Prostate gland (tissue), 2 donors: ENCODE data around the gene CCDC170.

Experiments used
- POLR2A ChIP-seq: fragments of 450-650 bp; IDR thresholded peaks from one replicate; pipeline ENCODE4 v1.6.1; 2016; ENCODE audit warnings: antibody characterized with exemption, mild to moderate bottlenecking
- POLR2AphosphoS5 ChIP-seq: sonication (generic); formaldehyde crosslinking; IDR thresholded peaks from one replicate; pipeline ENCODE4 v1.6.1; 2017; ENCODE audit warnings: antibody characterized with exemption
- TF ChIP-seq, protein P1 (sequence below), 4 experiments: fragments of 200-600 bp in 2 of 4; fragments of 450-650 bp in 2 of 4; sonication (generic) in 2 of 4; IDR thresholded peaks; 1 replicate in 3 of 4; 2 replicates in 1 of 4; pipeline ENCODE4 v1.5.1; 2016 to 2019; ENCODE audit warnings: antibody characterized with exemption in 4 of 4, mild to moderate bottlenecking in 2 of 4, moderate library complexity in 2 of 4

DNA sequence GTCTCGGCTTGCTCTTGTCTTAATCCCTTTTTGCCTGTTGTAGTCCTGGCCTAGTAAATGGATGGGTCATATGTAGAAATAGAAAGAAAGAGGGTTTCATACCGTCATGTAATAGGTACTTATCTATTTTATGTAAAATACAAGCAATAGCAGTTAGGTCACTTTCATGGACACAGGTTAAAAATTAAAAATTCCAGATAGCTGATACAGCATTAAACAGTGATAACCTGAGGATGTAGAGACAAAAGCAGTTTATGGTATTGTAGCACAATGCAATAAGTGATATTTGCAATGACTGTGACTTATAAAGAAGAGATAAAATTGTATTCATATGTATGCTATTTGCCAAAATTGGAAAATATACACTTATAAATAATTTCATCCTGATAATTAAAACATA, 96.9 kb downstream of the CCDC170 start:
- TF ChIP-seq POLR2A: no peak
- TF ChIP-seq, protein P1, sequence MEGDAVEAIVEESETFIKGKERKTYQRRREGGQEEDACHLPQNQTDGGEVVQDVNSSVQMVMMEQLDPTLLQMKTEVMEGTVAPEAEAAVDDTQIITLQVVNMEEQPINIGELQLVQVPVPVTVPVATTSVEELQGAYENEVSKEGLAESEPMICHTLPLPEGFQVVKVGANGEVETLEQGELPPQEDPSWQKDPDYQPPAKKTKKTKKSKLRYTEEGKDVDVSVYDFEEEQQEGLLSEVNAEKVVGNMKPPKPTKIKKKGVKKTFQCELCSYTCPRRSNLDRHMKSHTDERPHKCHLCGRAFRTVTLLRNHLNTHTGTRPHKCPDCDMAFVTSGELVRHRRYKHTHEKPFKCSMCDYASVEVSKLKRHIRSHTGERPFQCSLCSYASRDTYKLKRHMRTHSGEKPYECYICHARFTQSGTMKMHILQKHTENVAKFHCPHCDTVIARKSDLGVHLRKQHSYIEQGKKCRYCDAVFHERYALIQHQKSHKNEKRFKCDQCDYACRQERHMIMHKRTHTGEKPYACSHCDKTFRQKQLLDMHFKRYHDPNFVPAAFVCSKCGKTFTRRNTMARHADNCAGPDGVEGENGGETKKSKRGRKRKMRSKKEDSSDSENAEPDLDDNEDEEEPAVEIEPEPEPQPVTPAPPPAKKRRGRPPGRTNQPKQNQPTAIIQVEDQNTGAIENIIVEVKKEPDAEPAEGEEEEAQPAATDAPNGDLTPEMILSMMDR (IDR thresholded peaks at IDR 0.05): no peak
- no peak for TF ChIP-seq POLR2AphosphoS5
